Frontal cortex (tissue), 4 donors: ENCODE results near the gene JAZF1. TPM values are rescaled to one million over a fixed set of nuclear protein-coding genes. Genes with fewer than 3 reads are reported as not detected.

Experiments
- DNase-seq, 2 donors: peaks; one replicate each; pipeline ENCODE4 v3.0.0; 2012; ENCODE audit warnings: low spot score in 2 of 2
- FAIRE-seq: peaks from 2 replicates; lab custom pipeline; 2012; peaks lifted over from hg19 to GRCh38; lab: Jason Lieb, UNC
- total RNA-seq: library from RNA; depleted of rRNA; stranded (reverse); fragments of >200 nt; gene quantifications from one replicate; pipeline ENCODE4 v1.2.3, GENCODE V29; 2014
- donor health status: control.
- donor health status: control.
- donor health status: control.

JAZF1 gene
- total RNA-seq, 1 donor from 2014 or later: 39.5 TPM

- FAIRE-seq: no peak
These were observed 67.6 kb downstream of the JAZF1 start for GRCh38 chr7:28112883-28113540.

GRCh38 chr7:28112467-28112866 is 68.1 kb downstream of the JAZF1 start:
- FAIRE-seq: no peak
- no peak for DNase-seq

More at GRCh38 chr7:28112883-28113540, 67.6 kb downstream of the JAZF1 start:
- no peak for DNase-seq

GRCh38 chr7:28112012-28112411 is 68.6 kb downstream of the JAZF1 start:
- DNase-seq: no peak
- no peak for FAIRE-seq

- FAIRE-seq: no peak
These were observed 70.1 kb downstream of the JAZF1 start for GRCh38 chr7:28110427-28111012.

GRCh38 chr7:28108747-28109146 is 71.8 kb downstream of the JAZF1 start:
- FAIRE-seq (no peak), DNase-seq (no peak)

More at GRCh38 chr7:28110427-28111012, 70.1 kb downstream of the JAZF1 start:
- no peak for DNase-seq

GRCh38 chr7:28107960-28108359 is 72.6 kb downstream of the JAZF1 start:
- DNase-seq (no peak), FAIRE-seq (no peak)

GRCh38 chr7:28106321-28106829 is 74.2 kb downstream of the JAZF1 start:
- FAIRE-seq (no peak), DNase-seq (peak in 1 of 2 donors; percentile 14)

- no peak for DNase-seq
- FAIRE-seq: no peak
These were observed 75.4 kb downstream of the JAZF1 start for GRCh38 chr7:28105234-28105633.

GRCh38 chr7:28104811-28105210 is 75.8 kb downstream of the JAZF1 start:
- FAIRE-seq (no peak), DNase-seq (no peak)

GRCh38 chr7:28104041-28104541 is 76.5 kb downstream of the JAZF1 start:
- FAIRE-seq: no peak

GRCh38 chr7:28102797-28103196 is 77.8 kb downstream of the JAZF1 start:
- DNase-seq (no peak), FAIRE-seq (no peak)

More at GRCh38 chr7:28104041-28104541, 76.5 kb downstream of the JAZF1 start:
- no peak for DNase-seq

- DNase-seq (peak; percentile 59 to 67), FAIRE-seq (peak; percentile 97)
These were observed 83.9 kb downstream of the JAZF1 start for GRCh38 chr7:28096713-28097112.

- no peak for FAIRE-seq
- DNase-seq: no peak
These were observed 85.4 kb downstream of the JAZF1 start for GRCh38 chr7:28095231-28095630.

- FAIRE-seq (no peak), DNase-seq (peak in 1 of 2 donors; percentile 33)
These were observed 86.9 kb downstream of the JAZF1 start for GRCh38 chr7:28093623-28094232.

GRCh38 chr7:28091190-28091589 is 89.4 kb downstream of the JAZF1 start:
- FAIRE-seq (no peak), DNase-seq (no peak)

- DNase-seq (no peak), FAIRE-seq (no peak)
These were observed 91.5 kb downstream of the JAZF1 start for GRCh38 chr7:28088901-28089714.

GRCh38 chr7:28088032-28088431 is 92.6 kb downstream of the JAZF1 start:
- DNase-seq (no peak), FAIRE-seq (no peak)

GRCh38 chr7:28086198-28086597 is 94.4 kb downstream of the JAZF1 start:
- DNase-seq: no peak
- no peak for FAIRE-seq

GRCh38 chr7:28083998-28084985 is 96.3 kb downstream of the JAZF1 start:
- no peak for DNase-seq
- no peak for FAIRE-seq
